DLD1 (cell line): ENCODE results near the gene PITPNB.

Experiments
- in situ Hi-C: cut with HindIII; loops from 2 replicates; pipeline ENCODE4 v1.10.0; 2017; ENCODE audit warnings: low sequenced_read_pairs

The PITPNB gene

DNA sequence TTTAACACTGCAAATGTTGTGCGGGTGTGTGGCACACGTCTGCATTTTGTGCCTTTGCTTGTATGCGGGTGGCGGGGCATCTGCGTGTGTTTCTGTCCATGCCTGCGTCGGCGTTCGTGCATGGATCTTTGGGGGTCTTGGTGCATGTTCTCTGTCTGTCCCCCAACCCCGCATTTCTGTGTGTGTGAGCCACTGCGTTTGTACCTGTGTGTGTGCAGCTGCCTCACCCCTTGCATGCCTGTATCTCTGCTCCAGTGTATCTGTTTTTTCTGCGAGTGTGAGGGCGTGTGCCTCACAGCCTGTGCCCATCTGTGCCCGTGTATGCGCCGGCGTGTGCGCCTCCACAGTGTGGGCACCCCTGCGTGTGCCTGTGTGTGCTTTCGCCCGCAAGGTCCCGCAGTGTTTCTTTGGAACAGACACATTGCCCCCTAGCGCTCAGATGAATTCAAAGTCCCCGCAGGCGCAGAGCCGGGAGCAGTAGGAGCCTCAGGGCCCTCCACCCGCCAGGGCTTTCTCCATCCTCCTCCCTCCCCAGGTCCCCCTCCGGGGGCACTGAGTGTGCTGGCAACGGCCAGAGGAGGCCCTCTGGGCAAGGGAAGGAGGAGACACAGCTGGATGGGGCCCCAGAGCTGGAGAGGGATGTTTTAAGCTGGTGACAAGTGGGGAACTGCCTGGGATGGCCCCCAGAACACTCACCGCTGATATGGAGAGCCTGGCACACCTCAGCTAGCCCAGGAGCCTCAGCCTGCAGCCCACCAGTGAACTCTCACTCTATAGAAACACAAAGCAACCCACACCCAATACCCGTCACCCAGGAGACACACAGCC is 114.4 kb downstream of the PITPNB start:
- in situ Hi-C loops, result no loop called here

- in situ Hi-C loops, result no loop called here
Measured at GRCh38 chr22:27803841-27804415, 115.1 kb downstream of the PITPNB start.

- in situ Hi-C loops, result no loop called here
Measured at GRCh38 chr22:27802346-27803073, 116.5 kb downstream of the PITPNB start.
